Stomach (tissue), 4 donors: ENCODE data around the gene EGFLAM.

Experiments
- EP300 ChIP-seq: sonication (generic); formaldehyde crosslinking; IDR thresholded peaks from one replicate; pipeline ENCODE4 v1.6.1; 2017; ENCODE audit warnings: antibody characterized with exemption
- TF ChIP-seq, protein P1 (sequence below), 7 experiments: fragments of 450-650 bp in 4 of 7; fragments of 200-600 bp in 3 of 7; sonication (generic) in 3 of 7; IDR thresholded peaks; one replicate each; pipeline ENCODE4 v1.5.1; 2016 to 2019; ENCODE audit warnings: antibody characterized with exemption in 7 of 7, control low read depth in 2 of 7, mild to moderate bottlenecking in 1 of 7

DNA sequence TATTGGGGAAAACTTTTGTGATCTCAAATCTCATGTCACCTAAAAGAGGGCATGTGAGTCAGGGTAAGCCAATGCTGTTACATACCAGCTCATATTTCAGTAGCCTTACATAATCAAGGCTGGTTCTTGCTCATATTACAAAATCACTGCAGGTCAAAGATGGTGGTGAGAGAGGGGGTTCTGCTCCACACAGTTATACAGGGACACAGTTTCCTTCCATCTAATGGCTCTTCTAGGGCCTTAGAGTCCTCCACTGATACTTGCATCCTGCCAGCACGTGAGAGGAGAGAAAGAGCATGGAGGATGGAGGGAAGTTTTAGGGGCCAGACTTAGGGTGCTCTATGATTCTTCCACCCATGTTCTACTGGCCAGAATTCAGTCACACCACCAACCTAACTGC, 168.1 kb downstream of the EGFLAM start:
- TF ChIP-seq, protein P1, sequence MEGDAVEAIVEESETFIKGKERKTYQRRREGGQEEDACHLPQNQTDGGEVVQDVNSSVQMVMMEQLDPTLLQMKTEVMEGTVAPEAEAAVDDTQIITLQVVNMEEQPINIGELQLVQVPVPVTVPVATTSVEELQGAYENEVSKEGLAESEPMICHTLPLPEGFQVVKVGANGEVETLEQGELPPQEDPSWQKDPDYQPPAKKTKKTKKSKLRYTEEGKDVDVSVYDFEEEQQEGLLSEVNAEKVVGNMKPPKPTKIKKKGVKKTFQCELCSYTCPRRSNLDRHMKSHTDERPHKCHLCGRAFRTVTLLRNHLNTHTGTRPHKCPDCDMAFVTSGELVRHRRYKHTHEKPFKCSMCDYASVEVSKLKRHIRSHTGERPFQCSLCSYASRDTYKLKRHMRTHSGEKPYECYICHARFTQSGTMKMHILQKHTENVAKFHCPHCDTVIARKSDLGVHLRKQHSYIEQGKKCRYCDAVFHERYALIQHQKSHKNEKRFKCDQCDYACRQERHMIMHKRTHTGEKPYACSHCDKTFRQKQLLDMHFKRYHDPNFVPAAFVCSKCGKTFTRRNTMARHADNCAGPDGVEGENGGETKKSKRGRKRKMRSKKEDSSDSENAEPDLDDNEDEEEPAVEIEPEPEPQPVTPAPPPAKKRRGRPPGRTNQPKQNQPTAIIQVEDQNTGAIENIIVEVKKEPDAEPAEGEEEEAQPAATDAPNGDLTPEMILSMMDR (IDR thresholded peaks at IDR 0.05) = no peak
- no peak for TF ChIP-seq EP300
